Astrocyte (in vitro differentiated cells and primary cell): ENCODE measurements around the gene IGSF21.

Experiments
- CTCF ChIP-seq: IDR thresholded peaks from 2 replicates; pipeline ENCODE4 v1.5.1; 2011; ENCODE audit warnings: low read depth, mild to moderate bottlenecking, inconsistent platforms, low read length, moderate library complexity; ENCODE audit not compliant: insufficient read depth
- EZH2 ChIP-seq: IDR thresholded peaks from 2 replicates; pipeline ENCODE4 v1.6.1; 2012; ENCODE audit warnings: mild to moderate bottlenecking, low read length, inconsistent platforms; ENCODE audit not compliant: insufficient read depth

GRCh38 chr1:18094096-18094495, 13.5 kb upstream of the IGSF21 start:
- TF ChIP-seq CTCF (no peak), EZH2 (no peak)
